Type B pancreatic cell (in vitro differentiated cells): ENCODE results near the gene CA6. TPM values are rescaled to one million over a fixed set of nuclear protein-coding genes. Genes with fewer than 3 reads are reported as not detected.
"Not testable (repeated sequence)": the region's sequence is repeated elsewhere in the genome, so short reads cannot be mapped to it uniquely, and the experiment has no call there.

ENCODE experiments used
- DNase-seq: peaks from one replicate; pipeline ENCODE4 v3.0.0; 2021; ENCODE audit warnings: mixed read lengths; ENCODE audit not compliant: unreplicated experiment; ENCODE audit errors: extremely low spot score
- H3K27ac Mint-ChIP-seq: 2 replicates; pipeline ENCODE4 v1.8.0; 2021; ENCODE audit warnings: mild to moderate bottlenecking, mixed read lengths
- H3K27me3 Mint-ChIP-seq: 2 replicates; pipeline ENCODE4 v1.8.0; 2021; ENCODE audit warnings: mixed read lengths
- H3K36me3 Mint-ChIP-seq: 2 replicates; pipeline ENCODE4 v1.8.0; 2021; ENCODE audit warnings: mixed read lengths
- H3K4me1 Mint-ChIP-seq: one replicate; pipeline ENCODE4 v1.8.0; 2021; ENCODE audit warnings: mixed read lengths; ENCODE audit not compliant: unreplicated experiment
- H3K4me3 Mint-ChIP-seq: 2 replicates; pipeline ENCODE4 v1.8.0; 2021; ENCODE audit warnings: mild to moderate bottlenecking, mixed read lengths
- H3K9me3 Mint-ChIP-seq: 2 replicates; pipeline ENCODE4 v1.8.0; 2021; ENCODE audit warnings: mixed read lengths
- total RNA-seq: library from RNA; stranded (reverse); gene quantifications from 2 replicates; pipeline ENCODE4 v1.2.1, GENCODE V29; 2021; ENCODE audit warnings: low replicate concordance
- TF ChIP-seq, protein P1 (sequence below): fragments of 200-600 bp; sonication (generic); conservative IDR thresholded peaks from 2 replicates; pipeline ENCODE4 v1.5.0; 2021; ENCODE audit warnings: antibody characterized with exemption, mild to moderate bottlenecking

CA6 gene
- total RNA-seq, 1 donor from 2014 or later, result not detected

DNA sequence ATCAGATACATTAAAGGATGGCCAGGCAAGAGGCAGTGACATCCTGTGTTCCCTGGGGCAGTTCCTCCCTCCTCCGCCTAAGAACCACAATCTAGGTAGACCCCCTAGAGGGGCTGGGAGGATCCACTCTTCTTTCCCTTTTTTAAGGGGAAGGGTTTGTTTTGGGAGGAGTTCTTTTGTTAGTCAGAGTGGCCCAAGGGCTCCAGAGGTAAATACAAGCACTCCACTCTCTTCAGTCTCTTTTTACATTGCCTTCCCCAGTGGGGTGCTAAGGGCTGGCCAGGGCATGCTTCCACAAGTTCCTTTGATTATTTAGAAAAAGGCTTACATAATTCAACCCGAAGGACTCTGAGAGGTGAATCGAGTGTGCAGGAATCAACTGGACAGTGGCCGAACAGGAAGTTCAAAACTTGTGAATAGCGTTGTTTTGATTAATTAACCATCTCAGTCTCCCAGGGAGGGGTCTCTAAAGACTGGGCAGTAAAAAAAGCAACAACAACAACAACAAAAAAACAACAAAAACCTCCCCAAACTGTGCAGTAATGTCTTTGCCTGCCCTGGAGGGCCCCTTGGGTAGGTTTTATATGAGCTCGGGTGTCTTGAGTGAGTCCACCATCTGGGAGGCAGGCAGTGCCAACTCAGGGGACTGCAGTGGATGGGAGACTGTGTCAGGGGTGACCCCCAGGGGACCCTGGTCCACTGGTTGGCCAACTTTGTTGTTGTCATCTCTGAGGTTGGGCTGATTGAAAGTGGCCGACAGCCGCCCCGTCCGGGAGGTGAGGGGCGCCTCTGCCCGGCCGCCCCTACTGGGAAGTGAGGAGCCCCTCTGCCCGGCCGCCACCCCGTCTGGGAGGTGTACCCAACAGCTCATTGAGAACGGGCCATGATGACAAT, 34.0 kb upstream of the CA6 start:
- TF ChIP-seq, protein P1, sequence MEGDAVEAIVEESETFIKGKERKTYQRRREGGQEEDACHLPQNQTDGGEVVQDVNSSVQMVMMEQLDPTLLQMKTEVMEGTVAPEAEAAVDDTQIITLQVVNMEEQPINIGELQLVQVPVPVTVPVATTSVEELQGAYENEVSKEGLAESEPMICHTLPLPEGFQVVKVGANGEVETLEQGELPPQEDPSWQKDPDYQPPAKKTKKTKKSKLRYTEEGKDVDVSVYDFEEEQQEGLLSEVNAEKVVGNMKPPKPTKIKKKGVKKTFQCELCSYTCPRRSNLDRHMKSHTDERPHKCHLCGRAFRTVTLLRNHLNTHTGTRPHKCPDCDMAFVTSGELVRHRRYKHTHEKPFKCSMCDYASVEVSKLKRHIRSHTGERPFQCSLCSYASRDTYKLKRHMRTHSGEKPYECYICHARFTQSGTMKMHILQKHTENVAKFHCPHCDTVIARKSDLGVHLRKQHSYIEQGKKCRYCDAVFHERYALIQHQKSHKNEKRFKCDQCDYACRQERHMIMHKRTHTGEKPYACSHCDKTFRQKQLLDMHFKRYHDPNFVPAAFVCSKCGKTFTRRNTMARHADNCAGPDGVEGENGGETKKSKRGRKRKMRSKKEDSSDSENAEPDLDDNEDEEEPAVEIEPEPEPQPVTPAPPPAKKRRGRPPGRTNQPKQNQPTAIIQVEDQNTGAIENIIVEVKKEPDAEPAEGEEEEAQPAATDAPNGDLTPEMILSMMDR, result no peak
- no peaks in the 10 kb centered on the region for H3K9me3 Mint-ChIP-seq
- peaks cover 5% of the 10 kb centered on the region for H3K36me3 Mint-ChIP-seq
- no peak overlapping the region for H3K27ac Mint-ChIP-seq
- no peaks in the 10 kb centered on the region for H3K27me3 Mint-ChIP-seq
- no peak overlapping the region for H3K4me3 Mint-ChIP-seq
- H3K4me1 Mint-ChIP-seq, result peaks cover 28% of the 10 kb centered on the region
- DNase-seq, result no peak

- peaks cover 23% of the 10 kb centered on the region for H3K4me1 Mint-ChIP-seq
- no peak for DNase-seq
- H3K4me3 Mint-ChIP-seq, result no peak overlapping the region
- no peaks in the 10 kb centered on the region for H3K27me3 Mint-ChIP-seq
- TF ChIP-seq, protein P1, result no peak
- H3K36me3 Mint-ChIP-seq, result peaks cover 5% of the 10 kb centered on the region
- no peak overlapping the region for H3K27ac Mint-ChIP-seq
- no peaks in the 10 kb centered on the region for H3K9me3 Mint-ChIP-seq
These were observed 32.2 kb upstream of the CA6 start for GRCh38 chr1:8913457-8913856.

- H3K36me3 Mint-ChIP-seq, result peaks cover 5% of the 10 kb centered on the region
- TF ChIP-seq, protein P1, result no peak
- H3K27me3 Mint-ChIP-seq, result no peaks in the 10 kb centered on the region
- H3K4me1 Mint-ChIP-seq, result peaks cover 21% of the 10 kb centered on the region
- no peak for DNase-seq
- H3K9me3 Mint-ChIP-seq, result no peaks in the 10 kb centered on the region
- no peak overlapping the region for H3K27ac Mint-ChIP-seq
- H3K4me3 Mint-ChIP-seq, result no peak overlapping the region
These were observed 31.2 kb upstream of the CA6 start for GRCh38 chr1:8914466-8914865.

- no peak overlapping the region for H3K4me3 Mint-ChIP-seq
- peaks cover 21% of the 10 kb centered on the region for H3K4me1 Mint-ChIP-seq
- H3K27ac Mint-ChIP-seq, result no peak overlapping the region
- TF ChIP-seq, protein P1, result no peak
- H3K9me3 Mint-ChIP-seq, result no peaks in the 10 kb centered on the region
- no peak for DNase-seq
- H3K36me3 Mint-ChIP-seq, result peaks cover under 1% of the 10 kb centered on the region
- H3K27me3 Mint-ChIP-seq, result no peaks in the 10 kb centered on the region
These were observed 30.2 kb upstream of the CA6 start for GRCh38 chr1:8915446-8915845.

GRCh38 chr1:8917536-8917935, 28.1 kb upstream of the CA6 start:
- H3K27me3 Mint-ChIP-seq, H3K36me3 Mint-ChIP-seq, H3K9me3 Mint-ChIP-seq, DNase-seq, H3K27ac Mint-ChIP-seq, H3K4me3 Mint-ChIP-seq: not testable (repeated sequence)
- peaks cover 14% of the 10 kb centered on the region for H3K4me1 Mint-ChIP-seq

GRCh38 chr1:8922962-8923361, 22.7 kb upstream of the CA6 start:
- H3K27me3 Mint-ChIP-seq, result peaks cover 4% of the 10 kb centered on the region
- TF ChIP-seq, protein P1, result no peak
- no peaks in the 10 kb centered on the region for H3K9me3 Mint-ChIP-seq
- H3K4me3 Mint-ChIP-seq, result no peak overlapping the region
- H3K4me1 Mint-ChIP-seq, result peaks cover 4% of the 10 kb centered on the region
- no peak for DNase-seq
- H3K27ac Mint-ChIP-seq, result no peak overlapping the region
- no peaks in the 10 kb centered on the region for H3K36me3 Mint-ChIP-seq
